Measurements from ENCODE around the gene GPX2. TPM values are rescaled to one million over a fixed set of nuclear protein-coding genes. Genes with fewer than 3 reads are reported as not detected.

Gene GPX2
- polyA plus RNA-seq, 1 experiment = 1.3 TPM

DNA sequence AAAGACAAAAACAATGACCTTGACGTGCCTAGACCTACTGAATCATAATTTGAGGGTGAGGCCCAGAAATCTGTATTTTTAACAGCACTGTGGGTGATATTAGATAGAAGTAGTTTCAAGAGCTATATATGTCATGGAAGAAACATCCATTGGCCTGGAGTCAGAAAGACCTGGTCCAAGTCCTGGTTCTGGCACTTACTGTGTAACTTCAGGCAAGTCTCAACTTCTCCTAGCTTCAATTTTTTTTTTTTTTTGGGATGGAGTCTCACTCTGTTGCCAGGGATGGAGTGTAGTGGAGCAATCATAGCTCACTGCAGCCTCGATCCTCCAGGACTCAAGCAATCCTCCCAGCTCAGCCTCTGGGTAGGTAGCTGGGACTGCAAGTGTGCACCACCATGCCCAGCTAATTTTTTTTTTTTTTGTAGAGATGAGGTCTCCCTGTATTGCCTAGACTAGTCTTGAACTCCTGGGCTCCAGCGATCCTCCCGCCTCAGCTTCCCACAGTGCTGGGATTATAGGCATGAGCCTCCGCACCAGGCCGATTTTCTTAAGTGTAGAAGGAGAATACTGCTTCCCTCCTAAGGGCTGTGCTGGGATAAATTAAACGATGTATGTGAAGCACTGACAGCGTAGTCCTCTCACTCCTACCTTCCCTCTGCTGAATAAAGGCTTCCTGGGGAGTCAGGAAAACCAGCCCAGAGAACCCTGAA lies 14.3 kb upstream of the GPX2 start:
- no peaks in the 10 kb centered on the region for H3K27me3 ChIP-seq (ENCODE audit: control insufficient read depth, insufficient read depth, low read length)
- no peak overlapping the region for H3K27ac ChIP-seq (ENCODE audit: low read depth, low read length)
- H3K4me3 ChIP-seq (ENCODE audit: low read depth, low read length) = no peak overlapping the region
- TF ChIP-seq, protein P1, sequence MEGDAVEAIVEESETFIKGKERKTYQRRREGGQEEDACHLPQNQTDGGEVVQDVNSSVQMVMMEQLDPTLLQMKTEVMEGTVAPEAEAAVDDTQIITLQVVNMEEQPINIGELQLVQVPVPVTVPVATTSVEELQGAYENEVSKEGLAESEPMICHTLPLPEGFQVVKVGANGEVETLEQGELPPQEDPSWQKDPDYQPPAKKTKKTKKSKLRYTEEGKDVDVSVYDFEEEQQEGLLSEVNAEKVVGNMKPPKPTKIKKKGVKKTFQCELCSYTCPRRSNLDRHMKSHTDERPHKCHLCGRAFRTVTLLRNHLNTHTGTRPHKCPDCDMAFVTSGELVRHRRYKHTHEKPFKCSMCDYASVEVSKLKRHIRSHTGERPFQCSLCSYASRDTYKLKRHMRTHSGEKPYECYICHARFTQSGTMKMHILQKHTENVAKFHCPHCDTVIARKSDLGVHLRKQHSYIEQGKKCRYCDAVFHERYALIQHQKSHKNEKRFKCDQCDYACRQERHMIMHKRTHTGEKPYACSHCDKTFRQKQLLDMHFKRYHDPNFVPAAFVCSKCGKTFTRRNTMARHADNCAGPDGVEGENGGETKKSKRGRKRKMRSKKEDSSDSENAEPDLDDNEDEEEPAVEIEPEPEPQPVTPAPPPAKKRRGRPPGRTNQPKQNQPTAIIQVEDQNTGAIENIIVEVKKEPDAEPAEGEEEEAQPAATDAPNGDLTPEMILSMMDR (IDR thresholded peaks at IDR 0.05; ENCODE audit: low read depth, low read length) = no peak
- no peak for DNase-seq (ENCODE audit: low read depth, low spot score)
- H3K9me3 ChIP-seq (ENCODE audit: control insufficient read depth, insufficient read depth, low read length) = no peaks in the 10 kb centered on the region
- ChIA-PET CTCF (interaction anchor here (0.9 kb wide), 1 partner anchor 18 kb away, joined by 3 read pairs; no protein-coding TSS in a partner anchor), POLR2A (no interaction called here)

DNA sequence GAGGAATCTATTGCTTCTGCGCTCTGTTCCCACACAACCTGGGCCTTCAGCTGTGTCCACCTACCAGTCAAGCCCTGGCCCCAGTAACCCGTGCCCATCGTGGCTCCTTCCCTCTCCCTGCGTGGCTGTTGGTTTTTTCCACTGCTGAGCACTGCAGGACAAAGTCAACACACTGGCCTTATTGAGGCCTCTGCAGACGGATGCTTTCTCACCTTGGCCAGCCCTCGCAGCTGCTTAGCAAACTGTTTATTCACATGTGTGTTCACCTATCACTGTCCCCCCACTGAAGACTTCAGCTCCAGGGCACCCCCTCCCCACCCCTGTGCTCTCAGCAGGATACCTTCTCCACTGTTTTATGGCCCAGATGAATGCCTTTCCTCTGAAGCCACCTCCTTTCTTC lies 12.8 kb upstream of the GPX2 start:
- TF ChIP-seq, protein P1 (IDR thresholded peaks at IDR 0.05; ENCODE audit: low read depth, low read length) = no peak
- CTCF ChIA-PET = no interaction called here
- no peaks in the 10 kb centered on the region for H3K9me3 ChIP-seq (ENCODE audit: control insufficient read depth, insufficient read depth, low read length)
- no peak for DNase-seq (ENCODE audit: low read depth, low spot score)
- H3K27ac ChIP-seq (ENCODE audit: low read depth, low read length) = no peak overlapping the region
- no peaks in the 10 kb centered on the region for H3K27me3 ChIP-seq (ENCODE audit: control insufficient read depth, insufficient read depth, low read length)
- POLR2A ChIA-PET = no interaction called here
- H3K4me3 ChIP-seq (ENCODE audit: low read depth, low read length) = no peak overlapping the region

DNA sequence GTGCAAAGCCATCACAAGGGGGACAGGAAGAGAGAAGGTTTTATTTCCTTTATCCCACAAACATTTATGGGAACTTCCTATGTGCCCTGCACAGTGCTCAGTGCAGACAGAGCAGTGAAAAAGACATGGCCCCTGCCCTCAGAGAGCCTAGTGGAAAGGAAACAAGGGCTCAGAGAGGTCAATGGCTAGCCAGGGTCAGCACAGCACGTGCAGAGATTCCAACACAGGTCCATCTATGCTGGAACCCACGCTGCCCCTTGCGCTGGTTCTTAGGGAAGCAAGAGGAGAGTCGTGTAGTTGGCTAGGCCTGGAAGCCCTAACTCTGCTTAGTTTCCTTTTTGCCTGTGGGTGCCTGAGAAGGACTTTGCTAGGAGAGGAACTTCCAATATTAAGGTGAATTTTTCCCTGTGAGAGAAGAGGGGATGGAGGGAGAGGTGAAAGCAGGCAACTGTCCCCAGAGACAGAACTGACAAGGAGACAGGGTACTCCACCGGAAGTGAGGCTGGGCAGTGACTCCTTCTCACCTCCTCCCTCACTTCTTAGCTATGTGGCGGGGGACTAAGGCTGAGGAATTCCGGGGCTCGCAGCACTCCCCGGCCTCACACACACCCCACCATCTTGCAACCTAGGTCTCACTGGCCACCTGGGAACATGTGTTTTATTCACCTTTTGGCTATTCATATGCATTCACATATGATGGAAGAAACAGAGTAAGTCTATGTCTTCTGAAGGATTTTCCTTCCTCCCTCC lies 12.1 kb upstream of the GPX2 start:
- ChIA-PET CTCF (no interaction called here), POLR2A (no interaction called here)
- no peak overlapping the region for H3K27ac ChIP-seq (ENCODE audit: low read depth, low read length)

DNA sequence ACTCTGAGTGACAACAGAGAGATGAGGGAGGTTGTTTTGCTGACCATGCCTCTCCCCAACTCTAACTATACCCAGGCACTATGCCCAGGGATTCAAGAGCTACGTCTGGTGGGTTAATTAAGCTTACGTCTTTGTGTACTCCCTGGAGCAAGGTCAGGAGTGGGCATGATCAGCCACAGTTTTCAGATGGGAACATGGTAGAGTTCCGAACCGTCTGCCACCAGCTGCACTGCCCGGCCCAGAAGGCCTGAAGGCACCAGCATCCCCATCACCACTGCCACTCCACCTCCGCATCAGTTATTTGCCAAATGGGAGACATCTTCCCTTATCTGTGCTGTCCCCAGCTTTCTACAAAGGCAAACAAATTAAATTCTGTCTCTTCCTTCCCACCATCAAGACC lies 11.1 kb upstream of the GPX2 start:
- TF ChIP-seq, protein P1 (IDR thresholded peaks at IDR 0.05; ENCODE audit: low read depth, low read length) = no peak
- Histone ChIP-seq H3K9me3 (ENCODE audit: control insufficient read depth, insufficient read depth, low read length) (no peaks in the 10 kb centered on the region), H3K4me3 (ENCODE audit: low read depth, low read length) (no peak overlapping the region), H3K27ac (ENCODE audit: low read depth, low read length) (no peak overlapping the region), H3K27me3 (ENCODE audit: control insufficient read depth, insufficient read depth, low read length) (no peaks in the 10 kb centered on the region)
- ChIA-PET POLR2A (no interaction called here), CTCF (interaction anchor here (0.8 to 1.6 kb wide), 2 partner anchors 62 to 66 kb away, joined by 3 to 10 read pairs; no protein-coding TSS in a partner anchor)
- no peak for DNase-seq (ENCODE audit: low read depth, low spot score)

More for the DNA sequence above, 12.1 kb upstream of the GPX2 start:
- no peak overlapping the region for H3K4me3 ChIP-seq (ENCODE audit: low read depth, low read length)
- TF ChIP-seq, protein P1 (IDR thresholded peaks at IDR 0.05; ENCODE audit: low read depth, low read length) = no peak
- H3K27me3 ChIP-seq (ENCODE audit: control insufficient read depth, insufficient read depth, low read length) = no peaks in the 10 kb centered on the region
- no peak for DNase-seq (ENCODE audit: low read depth, low spot score)
- no peaks in the 10 kb centered on the region for H3K9me3 ChIP-seq (ENCODE audit: control insufficient read depth, insufficient read depth, low read length)

DNA sequence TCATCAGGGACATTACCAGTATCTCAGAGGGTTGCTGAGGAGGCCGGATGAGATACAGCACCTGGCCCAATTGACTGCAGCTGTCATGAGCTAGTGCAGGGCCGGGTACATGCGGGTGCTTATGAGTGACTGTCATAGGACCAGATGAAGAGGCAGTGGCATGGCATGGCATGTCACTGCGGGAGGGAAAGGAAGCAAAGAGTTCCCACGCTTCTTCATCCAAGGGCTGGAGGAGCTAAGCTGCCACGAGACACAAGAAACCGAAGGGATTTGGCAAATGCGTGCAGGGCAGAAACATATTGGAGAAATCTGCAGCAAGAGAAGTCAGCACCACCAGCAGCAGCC lies 10.7 kb upstream of the GPX2 start:
- TF ChIP-seq, protein P1 (IDR thresholded peaks at IDR 0.05; ENCODE audit: low read depth, low read length) = no peak
- H3K27me3 ChIP-seq (ENCODE audit: control insufficient read depth, insufficient read depth, low read length) = no peaks in the 10 kb centered on the region
- no peak for DNase-seq (ENCODE audit: low read depth, low spot score)
- H3K4me3 ChIP-seq (ENCODE audit: low read depth, low read length) = no peak overlapping the region
- ChIA-PET CTCF (interaction anchor here (0.8 to 1.6 kb wide), 2 partner anchors 61 to 67 kb away, joined by 3 to 10 read pairs; no protein-coding TSS in a partner anchor), POLR2A (no interaction called here)
- no peaks in the 10 kb centered on the region for H3K9me3 ChIP-seq (ENCODE audit: control insufficient read depth, insufficient read depth, low read length)
- no peak overlapping the region for H3K27ac ChIP-seq (ENCODE audit: low read depth, low read length)
